Measurements from ENCODE around the gene RNF8.
"Not testable (repeated sequence)": the region's sequence is repeated elsewhere in the genome, so short reads cannot be mapped to it uniquely, and the experiment has no call there.

Gene RNF8

DNA sequence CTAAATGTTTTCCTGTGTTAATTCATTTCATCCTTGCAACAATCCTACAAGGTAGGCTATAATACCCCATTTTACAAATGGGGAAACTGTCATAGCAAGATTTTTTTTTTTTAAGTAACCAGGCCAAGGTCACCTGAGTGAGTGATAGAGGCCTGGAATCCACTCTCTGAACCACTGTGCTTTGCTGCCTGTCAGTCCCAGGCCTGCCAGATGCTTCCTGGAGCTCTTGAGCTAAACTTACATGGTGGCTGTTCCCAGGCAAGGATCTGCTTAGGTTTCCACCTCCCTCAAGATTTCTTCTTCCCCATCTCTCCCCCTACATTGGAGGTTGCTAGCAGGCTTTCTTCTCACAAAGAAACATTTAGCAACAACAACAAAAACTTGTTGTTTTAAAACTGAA, 32.7 kb upstream of the RNF8 start:
- no peak for DNase-seq (ENCODE audit: extremely low read depth in 1 of 2, low read depth in 1 of 2)

DNA sequence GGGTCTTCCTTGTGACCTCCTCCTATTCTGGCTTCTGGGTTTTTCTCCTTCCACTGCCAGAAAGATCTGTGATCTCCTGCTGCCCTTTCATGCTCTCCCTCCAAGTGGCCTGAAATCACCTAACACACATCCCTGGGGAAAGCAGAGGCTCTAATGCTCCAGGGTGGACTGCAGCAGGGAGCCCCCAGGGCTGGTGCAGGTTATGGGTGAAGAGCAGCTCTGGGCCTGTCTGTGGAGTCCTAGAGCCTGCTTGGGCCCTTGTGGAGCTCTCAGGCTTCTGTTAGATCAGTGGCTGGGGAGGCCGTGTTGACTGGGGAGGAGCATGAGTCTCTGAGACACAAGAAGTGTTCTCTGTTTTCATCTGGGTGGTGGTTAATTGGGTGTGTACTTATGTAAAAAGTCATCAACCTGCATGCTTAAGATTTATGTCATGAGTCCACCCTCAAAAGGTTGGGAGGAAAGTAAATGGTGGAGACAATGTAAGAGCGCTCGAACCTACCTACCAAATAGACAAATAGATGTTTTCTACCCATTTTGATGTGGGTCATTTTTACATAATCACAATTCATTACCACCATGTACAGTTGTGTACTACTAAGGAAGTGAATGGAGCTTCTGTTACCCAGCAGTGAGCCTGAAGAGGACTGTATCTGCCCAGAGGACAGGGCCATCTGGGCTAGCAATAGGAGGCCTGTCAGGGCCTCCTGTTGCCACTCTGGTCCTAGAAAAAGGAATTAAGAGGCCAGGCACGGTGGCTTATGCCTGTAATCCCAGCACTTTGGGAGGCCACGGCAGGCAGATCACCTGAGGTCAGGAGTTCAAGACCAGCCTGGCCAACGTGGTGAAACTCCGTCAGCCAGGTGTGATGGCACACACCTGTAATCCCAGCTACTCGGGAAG, 32.0 kb upstream of the RNF8 start:
- no peak for DNase-seq (ENCODE audit: extremely low read depth in 1 of 2, low read depth in 1 of 2)

DNA sequence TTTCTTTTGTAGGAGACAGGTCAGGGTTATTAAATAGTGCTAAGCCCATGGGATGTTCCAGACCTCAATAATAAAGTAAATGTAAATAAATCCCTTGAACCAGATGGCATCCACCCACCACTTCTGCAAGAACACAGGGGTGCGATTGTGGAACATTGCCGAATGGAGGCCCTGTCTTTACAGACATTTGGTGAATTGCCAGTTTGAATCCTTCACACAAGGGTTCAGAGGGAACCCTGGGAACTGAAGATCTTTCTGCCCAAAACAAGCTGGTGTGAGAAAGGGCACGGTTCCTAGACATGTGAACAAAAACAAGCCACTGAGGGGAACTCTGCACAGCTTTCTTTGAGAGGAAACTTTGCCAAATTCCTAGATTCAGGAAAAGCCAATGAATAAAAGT, 30.2 kb upstream of the RNF8 start:
- DNase-seq (ENCODE audit: extremely low read depth in 1 of 2, low read depth in 1 of 2), result no peak

DNA sequence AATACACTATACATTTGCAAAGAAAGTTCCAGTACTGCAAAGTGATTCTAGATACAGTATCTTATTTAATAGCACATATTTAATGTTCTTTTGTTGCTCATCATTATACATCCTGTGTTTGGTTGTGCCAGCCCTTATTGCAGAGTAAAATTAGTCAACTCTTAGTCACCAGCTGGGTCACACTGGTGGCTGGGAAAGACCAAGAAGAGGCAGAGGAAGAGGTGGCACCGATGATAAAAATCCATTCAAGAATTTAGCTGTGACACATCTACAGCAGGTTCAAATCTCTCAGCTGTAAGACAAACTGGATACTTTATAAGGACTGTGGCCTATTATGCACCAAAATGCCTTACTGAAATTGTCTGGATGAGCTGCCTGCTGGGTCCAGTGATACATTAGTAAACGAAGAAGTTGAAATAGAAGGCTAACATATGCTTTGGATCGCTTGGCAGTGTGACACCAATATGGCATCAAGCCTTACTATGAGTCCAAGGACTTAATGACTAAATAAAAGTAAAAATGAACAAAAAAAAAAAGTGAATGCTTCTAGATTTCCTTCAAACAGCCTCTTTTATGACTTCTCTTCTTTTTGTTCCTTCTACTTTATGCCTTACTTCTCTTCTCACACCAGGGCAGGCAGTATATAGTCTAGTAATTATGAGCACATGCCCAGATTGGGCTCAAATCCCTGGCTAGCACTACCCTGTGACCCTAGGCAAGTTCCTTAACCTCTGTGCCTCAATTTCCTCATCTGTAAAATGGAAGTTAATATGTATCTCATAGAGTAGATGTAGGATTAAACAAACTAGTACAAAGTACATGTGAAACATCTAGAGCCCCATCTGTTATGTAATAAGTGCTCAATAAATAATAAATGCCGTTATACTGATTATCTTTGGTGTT, 29.4 kb upstream of the RNF8 start:
- DNase-seq (ENCODE audit: extremely low read depth in 1 of 2, low read depth in 1 of 2), result peak in 1 of 2 donors; percentile 24

DNA sequence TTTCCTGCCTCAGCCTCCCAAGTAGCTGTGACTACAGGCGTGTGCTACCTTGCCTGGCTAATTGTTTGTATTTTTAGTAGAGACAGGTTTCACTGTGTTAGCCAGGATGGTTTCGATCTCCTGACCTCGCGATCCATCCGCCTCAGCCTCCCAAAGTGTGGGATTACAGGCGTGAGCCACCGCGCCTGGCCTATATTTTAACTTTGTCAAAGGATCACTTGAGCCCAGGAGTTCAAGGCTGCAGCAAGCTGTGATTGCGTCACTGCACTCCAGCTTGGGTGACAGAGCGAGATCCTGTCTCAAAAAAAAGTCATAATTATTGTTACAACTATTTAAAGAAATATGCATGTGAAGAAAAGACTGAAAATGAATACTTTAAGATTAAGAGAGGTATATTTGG, 23.4 kb upstream of the RNF8 start:
- DNase-seq (ENCODE audit: extremely low read depth in 1 of 2, low read depth in 1 of 2), result not testable (repeated sequence)

DNA sequence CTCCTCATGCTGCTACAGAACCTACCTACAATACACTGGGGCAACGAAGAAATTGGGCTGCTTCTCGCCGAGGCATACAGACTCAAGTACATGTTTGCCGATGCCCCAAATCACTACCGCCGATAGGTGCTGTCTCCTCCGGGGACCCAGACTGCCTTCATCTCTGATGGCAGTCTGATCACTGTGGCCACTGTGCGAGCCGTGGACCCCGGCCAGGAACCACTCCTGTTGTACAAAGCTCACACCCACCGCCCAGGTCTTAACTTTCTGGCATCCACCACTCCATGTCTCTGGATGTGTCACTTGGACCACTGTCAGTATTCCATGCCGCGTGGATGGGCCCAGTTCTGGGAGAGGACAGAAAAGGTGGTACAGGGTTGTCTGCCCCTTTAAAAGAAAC, 22.7 kb upstream of the RNF8 start:
- DNase-seq (ENCODE audit: extremely low read depth in 1 of 2, low read depth in 1 of 2), result no peak

DNA sequence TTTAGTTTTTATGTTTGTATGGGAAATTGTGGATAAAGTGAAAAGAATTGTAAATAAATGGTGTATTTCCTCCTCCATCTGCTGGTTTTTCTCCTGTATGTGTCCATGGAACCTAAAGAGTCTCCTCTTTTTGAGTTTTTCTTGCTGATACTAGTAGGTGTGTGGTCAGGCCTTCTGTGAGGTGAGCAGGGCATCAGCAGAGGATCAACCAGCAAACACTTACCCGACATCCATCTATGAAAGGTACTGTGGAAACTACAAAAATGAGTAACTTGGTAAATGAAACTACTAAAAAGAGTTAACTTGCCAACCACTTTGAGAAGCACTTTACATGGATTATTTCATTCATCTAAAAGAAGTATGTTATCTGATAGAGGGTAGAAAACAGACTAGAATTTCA, 20.9 kb upstream of the RNF8 start:
- no peak for DNase-seq (ENCODE audit: extremely low read depth in 1 of 2, low read depth in 1 of 2)

DNA sequence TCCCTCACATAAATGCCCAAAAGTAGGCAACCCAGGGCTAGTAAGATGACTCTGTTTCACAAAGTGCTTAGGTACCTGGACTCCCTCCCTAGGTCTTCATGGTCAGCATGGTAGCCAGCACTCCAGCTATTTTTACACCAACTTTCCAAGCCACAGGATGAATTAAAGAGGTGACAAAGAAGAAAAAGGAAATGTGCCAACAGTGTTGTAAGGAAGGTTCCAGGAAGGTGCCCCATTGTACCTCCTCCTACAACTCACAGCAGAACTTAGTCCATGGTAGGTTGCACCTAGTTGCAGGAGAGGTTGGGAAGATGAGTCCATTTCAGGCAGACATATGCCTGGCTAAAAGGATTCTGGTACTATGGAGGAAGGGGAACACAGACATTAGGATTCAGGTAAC, 19.7 kb upstream of the RNF8 start:
- DNase-seq (ENCODE audit: extremely low read depth in 1 of 2, low read depth in 1 of 2), result no peak

DNA sequence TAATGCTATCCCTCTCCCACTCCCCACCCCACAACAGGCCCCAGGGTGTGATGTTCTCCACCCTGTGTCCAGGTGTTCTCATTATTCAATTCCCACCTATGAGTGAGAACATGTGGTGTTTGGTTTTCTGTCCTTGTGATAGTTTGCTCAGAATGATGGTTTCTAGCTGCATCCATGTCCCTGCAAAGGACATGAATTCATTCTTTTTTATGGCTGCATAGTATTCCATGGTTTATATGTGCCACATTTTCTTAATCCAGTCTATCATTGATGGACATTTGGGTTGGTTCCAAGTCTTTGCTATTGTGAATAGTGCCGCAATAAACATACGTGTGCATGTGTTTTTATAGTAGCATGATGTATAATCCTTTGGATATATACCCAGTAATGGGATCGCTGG, 15.5 kb upstream of the RNF8 start:
- not testable (repeated sequence) for DNase-seq (ENCODE audit: extremely low read depth in 1 of 2, low read depth in 1 of 2)

DNA sequence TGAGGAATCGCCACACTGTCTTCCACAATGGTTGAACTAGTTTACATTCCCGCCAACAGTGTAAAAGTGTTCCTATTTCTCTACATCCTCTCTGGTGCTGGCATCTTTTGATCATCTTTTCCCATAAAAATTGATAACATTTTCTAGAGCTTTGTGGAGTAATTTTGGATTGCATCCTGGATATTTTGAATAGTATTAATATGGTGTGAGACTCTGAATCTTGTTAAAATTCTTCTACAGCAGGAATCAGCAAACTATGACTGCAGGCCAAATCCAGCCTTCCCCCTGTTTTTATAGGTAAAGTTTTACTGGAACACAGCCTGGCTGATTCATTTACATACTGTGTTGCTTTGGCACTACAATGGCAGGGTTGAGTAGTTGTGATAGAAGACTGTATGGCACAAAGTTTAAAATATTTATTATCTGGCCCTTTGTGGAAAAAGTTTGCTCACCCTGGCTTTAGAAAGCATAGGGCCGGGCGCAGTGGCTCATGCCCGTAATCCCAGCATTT, 15.0 kb upstream of the RNF8 start:
- no peak for DNase-seq (ENCODE audit: extremely low read depth in 1 of 2, low read depth in 1 of 2)

DNA sequence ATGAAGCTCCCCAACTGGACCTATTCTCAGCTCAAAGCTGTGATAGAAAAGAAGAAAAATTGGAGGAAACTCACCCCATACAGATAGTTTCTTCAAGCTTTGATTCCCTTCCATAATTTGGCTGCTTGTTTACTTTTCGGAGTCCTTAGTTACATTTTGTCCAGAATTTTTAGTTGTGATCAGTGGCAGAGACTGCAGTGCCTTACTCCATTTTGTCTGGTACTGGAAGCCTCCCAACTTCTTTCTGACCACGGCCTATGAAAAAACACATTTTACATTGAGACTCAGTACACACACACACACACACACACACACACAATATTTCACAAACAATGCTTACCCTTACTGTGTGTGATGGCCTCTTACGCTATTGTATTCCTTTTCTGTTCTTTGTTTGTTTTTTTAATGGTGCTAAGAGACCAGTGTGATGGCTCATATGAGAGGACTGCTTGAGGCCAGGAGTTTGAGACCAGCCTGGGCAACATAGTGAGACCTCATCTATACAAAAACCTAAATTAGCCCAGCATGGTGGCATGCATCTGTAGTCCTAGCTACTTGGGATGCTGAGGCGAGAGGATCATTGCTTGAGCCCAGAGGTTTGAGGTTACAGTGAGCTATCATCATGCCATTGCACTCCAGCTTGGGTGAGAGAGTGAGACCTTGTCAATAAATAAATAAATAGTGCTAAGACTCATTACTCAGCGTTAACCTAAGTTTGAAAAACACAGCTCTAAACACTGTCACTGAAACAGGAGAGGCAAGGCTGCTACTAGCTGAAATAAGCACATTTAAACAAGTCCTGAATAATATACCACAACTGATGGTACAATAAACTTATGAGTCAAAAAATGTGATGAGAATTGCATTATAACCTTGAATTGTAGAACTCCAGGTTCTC, 13.8 kb upstream of the RNF8 start:
- DNase-seq (ENCODE audit: extremely low read depth in 1 of 2, low read depth in 1 of 2), result no peak

DNA sequence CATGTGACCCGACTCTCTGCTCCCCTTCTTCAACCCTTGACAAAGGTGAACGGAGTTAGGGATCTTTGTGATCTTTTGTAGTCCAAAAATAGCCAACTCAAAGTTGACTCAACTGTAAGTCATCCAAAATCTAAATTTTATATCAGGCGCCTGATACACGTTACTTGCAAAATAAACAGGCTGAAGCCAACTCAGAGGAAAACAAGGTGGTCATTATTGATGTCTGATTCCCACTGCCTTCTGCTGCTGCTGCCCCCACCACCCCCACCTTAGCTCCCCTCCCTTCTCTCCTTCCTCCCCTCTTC, 13.2 kb upstream of the RNF8 start:
- DNase-seq (ENCODE audit: extremely low read depth in 1 of 2, low read depth in 1 of 2), result no peak

DNA sequence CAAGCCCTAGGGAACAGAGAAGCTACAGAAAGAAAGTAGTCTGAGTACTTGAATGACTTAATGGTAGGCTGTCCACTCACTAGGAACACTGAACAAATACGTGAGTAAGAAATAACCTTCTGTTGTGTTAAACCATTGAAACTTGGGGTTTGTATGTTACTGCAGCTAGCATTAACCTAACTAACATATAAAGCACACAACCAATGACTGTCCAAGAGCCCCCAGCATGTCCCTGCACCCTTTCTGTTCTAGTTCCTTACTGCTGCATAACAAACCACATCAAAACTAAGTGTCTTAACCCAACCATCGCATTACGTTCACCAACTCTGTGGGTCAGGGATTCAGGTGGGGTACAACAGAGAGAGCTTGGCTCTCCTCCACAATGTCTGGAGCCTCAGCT, 10.5 kb upstream of the RNF8 start:
- no peak for DNase-seq (ENCODE audit: extremely low read depth in 1 of 2, low read depth in 1 of 2)

DNA sequence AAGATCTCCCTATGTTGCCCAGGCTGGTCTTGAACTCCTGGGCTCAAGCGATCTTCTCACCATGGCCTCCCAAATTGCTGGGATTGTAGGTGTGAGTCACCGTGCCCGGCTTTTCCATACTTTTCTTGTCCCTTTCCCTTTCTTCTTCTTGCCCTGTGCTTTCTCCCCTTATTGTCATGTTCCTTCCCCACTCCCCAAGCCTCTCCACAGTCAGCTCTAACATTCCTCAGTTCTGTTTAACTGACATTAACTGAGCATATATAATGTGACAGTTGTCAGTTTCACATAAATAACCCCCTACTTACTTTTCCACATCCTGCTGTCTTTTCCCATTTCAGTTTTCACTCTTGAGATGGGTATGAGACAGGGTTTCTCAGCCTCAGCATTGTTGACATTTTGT, 9.5 kb upstream of the RNF8 start:
- no peak for DNase-seq (ENCODE audit: extremely low read depth in 1 of 2, low read depth in 1 of 2)

DNA sequence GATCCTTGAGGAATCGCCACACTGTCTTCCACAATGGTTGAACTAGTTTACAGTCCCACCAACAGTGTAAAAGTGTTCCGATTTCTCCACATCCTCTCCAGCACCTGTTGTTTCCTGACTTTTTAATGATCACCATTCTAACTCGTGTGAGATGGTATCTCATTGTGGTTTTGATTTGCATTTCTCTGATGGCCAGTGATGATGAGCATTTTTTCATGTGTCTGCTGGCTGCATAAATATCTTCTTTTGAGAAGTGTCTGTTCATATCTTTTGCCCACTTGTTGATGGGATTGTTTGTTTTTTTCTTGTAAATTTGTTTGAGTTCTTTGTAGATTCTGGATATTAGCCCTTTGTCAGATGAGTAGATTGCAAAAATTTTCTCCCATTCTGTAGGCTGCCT, 8.0 kb upstream of the RNF8 start:
- not testable (repeated sequence) for DNase-seq (ENCODE audit: extremely low read depth in 1 of 2, low read depth in 1 of 2)

DNA sequence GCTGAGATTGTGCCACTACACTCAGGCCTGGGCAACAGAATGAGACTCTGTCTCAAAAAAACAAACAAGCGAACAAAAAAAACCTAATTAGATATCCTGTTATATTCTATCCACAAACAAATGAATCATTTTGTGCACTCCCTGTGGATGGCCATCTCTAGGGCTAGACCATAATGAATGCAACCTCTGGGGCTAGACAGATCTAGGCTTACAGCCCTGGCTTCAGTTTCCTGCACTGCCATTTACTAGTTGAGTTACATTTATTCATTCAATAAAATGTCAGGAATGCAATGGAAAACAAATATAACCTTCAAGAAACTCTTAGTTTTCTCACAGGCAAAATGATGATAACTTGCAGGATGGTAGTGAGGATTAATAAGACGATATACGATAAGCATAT, 6.6 kb upstream of the RNF8 start:
- no peak for DNase-seq (ENCODE audit: extremely low read depth in 1 of 2, low read depth in 1 of 2)

DNA sequence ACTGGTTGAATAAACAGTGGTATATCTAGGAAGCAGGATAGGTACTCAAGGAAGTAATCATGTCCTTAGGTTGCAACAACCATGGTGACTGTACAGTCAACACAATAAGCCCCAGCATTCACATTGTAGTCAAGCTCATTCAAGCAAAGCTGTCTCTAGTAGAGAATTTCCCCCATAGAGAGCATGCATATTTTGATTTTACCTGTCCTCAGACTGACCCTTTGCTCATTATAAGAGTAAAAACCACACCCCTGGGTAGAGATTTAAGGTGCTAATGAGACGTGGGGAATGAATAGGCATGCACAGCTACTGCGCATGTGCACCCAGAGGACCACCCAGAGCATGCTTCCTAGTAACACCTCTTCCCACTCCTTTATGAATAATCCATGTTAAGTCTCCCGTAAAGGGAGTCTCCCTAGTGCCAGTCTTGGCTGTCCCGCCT, 6.1 kb upstream of the RNF8 start:
- no peak for DNase-seq (ENCODE audit: extremely low read depth in 1 of 2, low read depth in 1 of 2)

DNA sequence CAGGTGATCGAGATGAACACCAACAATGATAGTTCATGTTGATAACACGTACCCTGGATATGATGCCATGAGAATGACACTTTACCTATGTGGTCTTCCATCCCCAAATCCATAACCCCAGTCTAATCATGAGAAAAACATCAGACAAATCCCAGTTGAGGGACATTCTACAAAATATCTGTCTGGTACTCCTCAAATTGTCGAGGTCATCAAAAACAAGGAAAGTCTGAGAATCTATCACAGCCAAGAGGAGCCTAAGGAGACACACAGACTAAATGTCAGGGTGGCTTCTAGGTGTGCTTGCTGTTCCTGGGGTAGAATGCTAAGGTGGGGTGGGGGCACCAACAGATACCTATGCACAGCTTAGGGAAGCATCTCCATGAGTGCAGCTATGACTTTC, 2.8 kb upstream of the RNF8 start:
- DNase-seq (ENCODE audit: extremely low read depth in 1 of 2, low read depth in 1 of 2), result no peak

DNA sequence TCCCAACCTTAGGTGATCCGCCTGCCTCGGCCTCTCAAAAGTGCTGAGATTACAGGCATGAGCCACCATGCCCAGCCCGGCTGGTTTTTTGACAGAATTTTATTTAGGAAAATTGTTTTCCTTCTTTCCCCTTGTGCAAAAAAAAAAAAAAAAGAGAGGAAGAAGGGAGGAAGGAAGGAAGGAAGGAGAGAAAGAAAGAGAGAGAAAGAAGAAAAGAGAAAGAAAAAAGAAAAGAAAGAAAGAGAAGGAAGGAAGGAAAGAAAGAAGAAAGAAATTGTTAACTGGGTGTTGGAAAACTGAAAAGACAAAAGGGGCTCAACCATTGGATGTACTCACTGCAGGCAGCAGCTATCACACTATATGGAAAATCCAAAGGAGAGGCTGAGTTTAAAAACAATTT, 1.4 kb upstream of the RNF8 start:
- no peak for DNase-seq (ENCODE audit: extremely low read depth in 1 of 2, low read depth in 1 of 2)

DNA sequence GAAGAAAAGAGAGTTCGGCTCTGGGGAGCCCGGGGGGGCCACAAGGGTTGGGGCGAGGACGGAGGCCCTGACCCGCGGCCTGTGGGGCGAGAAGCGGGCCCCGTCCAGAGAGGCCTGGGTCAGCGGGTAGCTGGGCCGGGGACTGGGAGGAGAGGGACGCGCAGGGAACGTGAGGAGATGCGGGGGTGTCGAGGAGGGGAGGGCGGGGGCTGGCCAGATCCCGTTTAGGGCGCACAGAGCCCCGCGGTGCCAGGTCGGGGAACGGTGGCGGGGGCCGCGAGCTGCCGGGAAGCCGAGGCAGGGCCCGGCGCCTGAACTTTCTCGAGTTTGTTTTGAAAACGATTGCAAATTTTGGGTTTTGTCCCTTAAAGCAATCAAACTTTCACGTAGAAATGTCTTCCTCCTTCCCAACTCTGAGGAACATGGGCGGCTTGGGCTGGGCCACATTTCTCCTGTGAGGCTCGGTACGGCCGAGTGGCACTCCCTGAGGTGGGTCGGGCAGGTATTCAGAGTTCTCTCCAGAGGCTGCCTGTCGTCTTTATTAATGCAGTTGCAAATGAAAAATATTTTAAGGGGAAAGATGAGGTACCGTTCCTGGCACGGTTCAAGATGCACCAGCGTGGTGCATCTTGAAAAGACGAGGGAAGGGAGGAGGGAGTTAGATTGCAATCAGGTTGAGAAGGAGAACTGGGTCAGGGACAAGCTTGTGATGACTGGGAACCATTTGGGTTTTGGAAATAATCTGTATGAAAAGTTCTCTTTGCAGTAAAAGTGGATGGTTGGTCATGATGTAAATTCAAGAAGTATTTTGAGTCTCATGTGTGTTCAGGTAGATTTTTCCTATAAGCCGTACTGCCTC, 972 bp downstream of the RNF8 start:
- DNase-seq (ENCODE audit: extremely low read depth in 1 of 2, low read depth in 1 of 2), result no peak
